Measurements from ENCODE around the gene HCN1. TPM values are rescaled to one million over a fixed set of nuclear protein-coding genes. Genes with fewer than 3 reads are reported as not detected.

HCN1 gene
- total RNA-seq, 2 experiments from 2014 or later = not detected

GRCh38 chr5:45284436-45284835, 411.7 kb downstream of the HCN1 start:
- no peaks in the 10 kb centered on the region for H3K27me3 Mint-ChIP-seq
- CTCF ChIA-PET = no interaction called here
- no peak overlapping the region for H3K4me3 Mint-ChIP-seq
- H3K27ac Mint-ChIP-seq = no peak overlapping the region
- no peak for DNase-seq
- POLR2A ChIA-PET = no interaction called here
- H3K36me3 Mint-ChIP-seq (ENCODE audit: low read depth) = no peaks in the 10 kb centered on the region
- peaks cover 8% of the 10 kb centered on the region for H3K9me3 Mint-ChIP-seq
- no peaks in the 10 kb centered on the region for H3K4me1 Mint-ChIP-seq

- Mint-ChIP-seq H3K27me3 (no peaks in the 10 kb centered on the region), H3K9me3 (peaks cover 3% of the 10 kb centered on the region), H3K36me3 (ENCODE audit: low read depth) (no peaks in the 10 kb centered on the region), H3K27ac (no peak overlapping the region), H3K4me3 (no peak overlapping the region), H3K4me1 (no peaks in the 10 kb centered on the region)
- POLR2A ChIA-PET = no interaction called here
- CTCF ChIA-PET = no interaction called here
- DNase-seq = no peak
Measured at GRCh38 chr5:45281081-45281480, 415.1 kb downstream of the HCN1 start.

GRCh38 chr5:45279109-45279508, 417.1 kb downstream of the HCN1 start:
- no peaks in the 10 kb centered on the region for H3K4me1 Mint-ChIP-seq
- no peaks in the 10 kb centered on the region for H3K36me3 Mint-ChIP-seq (ENCODE audit: low read depth)
- CTCF ChIA-PET = no interaction called here
- POLR2A ChIA-PET = no interaction called here
- H3K27me3 Mint-ChIP-seq = no peaks in the 10 kb centered on the region
- no peak overlapping the region for H3K4me3 Mint-ChIP-seq
- H3K27ac Mint-ChIP-seq = no peak overlapping the region
- H3K9me3 Mint-ChIP-seq = peaks cover 3% of the 10 kb centered on the region
- DNase-seq = no peak

DNA sequence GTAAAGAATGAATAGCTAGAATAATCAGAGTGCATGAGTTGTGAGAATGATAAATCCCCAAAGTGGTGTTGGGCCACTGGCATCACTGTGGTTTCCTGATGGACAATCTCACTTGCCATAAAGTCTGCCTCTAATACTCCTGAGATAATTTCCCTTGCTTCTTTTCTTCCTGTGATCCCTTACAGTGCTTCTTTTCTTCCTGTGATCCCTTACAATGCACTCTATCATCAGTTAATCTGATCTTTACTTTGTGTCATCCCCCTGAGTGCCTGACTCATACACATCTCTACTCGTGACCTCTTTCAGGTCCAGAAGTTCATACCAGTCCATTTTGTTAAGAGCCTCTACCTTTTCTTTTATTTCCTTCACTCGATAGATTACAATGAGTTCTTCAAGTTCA, 418.3 kb downstream of the HCN1 start:
- Mint-ChIP-seq H3K4me3 (no peak overlapping the region), H3K4me1 (no peaks in the 10 kb centered on the region), H3K9me3 (no peaks in the 10 kb centered on the region), H3K27me3 (no peaks in the 10 kb centered on the region), H3K36me3 (ENCODE audit: low read depth) (no peaks in the 10 kb centered on the region), H3K27ac (no peak overlapping the region)
- no peak for DNase-seq
- CTCF ChIA-PET = no interaction called here
- POLR2A ChIA-PET = no interaction called here

GRCh38 chr5:45274241-45274640, 421.9 kb downstream of the HCN1 start:
- Mint-ChIP-seq H3K9me3 (peaks cover 4% of the 10 kb centered on the region), H3K4me1 (no peaks in the 10 kb centered on the region), H3K36me3 (ENCODE audit: low read depth) (no peaks in the 10 kb centered on the region), H3K27me3 (no peaks in the 10 kb centered on the region), H3K4me3 (no peak overlapping the region), H3K27ac (no peak overlapping the region)
- DNase-seq = no peak
- ChIA-PET CTCF (no interaction called here), POLR2A (no interaction called here)

- Mint-ChIP-seq H3K27me3 (no peaks in the 10 kb centered on the region), H3K9me3 (peaks cover 6% of the 10 kb centered on the region), H3K36me3 (ENCODE audit: low read depth) (no peaks in the 10 kb centered on the region), H3K4me3 (no peak overlapping the region), H3K27ac (no peak overlapping the region), H3K4me1 (no peaks in the 10 kb centered on the region)
- ChIA-PET CTCF (no interaction called here), POLR2A (no interaction called here)
- DNase-seq = no peak
Measured at GRCh38 chr5:45271626-45272025, 424.6 kb downstream of the HCN1 start.

DNA sequence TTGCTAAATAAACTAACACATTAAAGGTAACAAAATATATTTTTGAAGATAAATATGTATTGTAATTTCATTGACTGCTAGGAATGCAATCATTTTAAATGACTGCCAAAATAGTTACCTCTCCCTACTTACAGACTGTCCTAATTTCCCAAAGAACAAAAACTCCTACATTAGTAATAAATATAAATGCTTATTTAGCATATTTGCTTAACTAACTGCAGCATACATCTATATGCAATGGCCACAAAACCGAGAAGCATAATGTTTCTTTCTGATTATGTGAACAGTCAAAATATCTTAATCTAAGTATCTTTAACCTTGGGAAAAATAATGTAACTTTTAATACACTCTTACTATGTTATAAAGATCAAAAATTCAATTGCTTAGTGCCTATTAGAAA, 431.7 kb downstream of the HCN1 start:
- peaks cover 10% of the 10 kb centered on the region for H3K9me3 Mint-ChIP-seq
- no peak overlapping the region for H3K27ac Mint-ChIP-seq
- no peak overlapping the region for H3K4me3 Mint-ChIP-seq
- no peaks in the 10 kb centered on the region for H3K27me3 Mint-ChIP-seq
- H3K36me3 Mint-ChIP-seq (ENCODE audit: low read depth) = no peaks in the 10 kb centered on the region
- DNase-seq = no peak
- ChIA-PET POLR2A (no interaction called here), CTCF (no interaction called here)
- H3K4me1 Mint-ChIP-seq = no peaks in the 10 kb centered on the region

DNA sequence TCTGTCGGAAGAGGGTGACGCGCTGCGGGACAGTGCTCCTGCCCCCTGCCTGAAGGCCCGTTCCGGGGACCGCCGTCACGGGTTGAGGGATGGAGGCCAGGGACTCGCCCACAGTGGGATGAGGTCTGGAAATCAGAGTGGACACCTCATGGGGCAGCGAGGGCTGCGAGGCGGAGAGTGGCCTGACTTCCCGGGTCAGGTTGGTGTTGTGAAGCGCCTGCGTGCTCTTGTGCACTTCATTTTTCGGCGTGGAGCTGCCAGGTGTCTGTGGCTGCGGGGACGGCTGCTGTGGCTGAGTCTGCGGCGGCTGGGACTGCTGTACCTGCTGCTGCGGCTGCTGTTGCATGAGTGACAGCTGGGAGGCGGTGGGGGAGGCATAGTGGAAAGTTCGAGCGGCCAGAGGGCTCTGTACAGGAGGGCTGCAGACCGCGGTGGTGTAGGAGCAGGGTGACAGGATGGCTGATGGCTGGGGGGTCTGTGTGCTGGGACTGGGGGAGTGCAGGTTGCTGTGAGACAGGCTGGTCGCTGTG, 434.1 kb downstream of the HCN1 start:
- CTCF ChIA-PET = no interaction called here
- Mint-ChIP-seq H3K4me3 (no peak overlapping the region), H3K4me1 (no peaks in the 10 kb centered on the region), H3K36me3 (ENCODE audit: low read depth) (no peaks in the 10 kb centered on the region), H3K9me3 (peaks cover 10% of the 10 kb centered on the region), H3K27ac (no peak overlapping the region), H3K27me3 (no peaks in the 10 kb centered on the region)
- POLR2A ChIA-PET = no interaction called here
- DNase-seq = no peak

- no peak overlapping the region for H3K4me3 Mint-ChIP-seq
- H3K4me1 Mint-ChIP-seq = no peaks in the 10 kb centered on the region
- no peak for DNase-seq
- H3K27me3 Mint-ChIP-seq = no peaks in the 10 kb centered on the region
- no peaks in the 10 kb centered on the region for H3K36me3 Mint-ChIP-seq (ENCODE audit: low read depth)
- POLR2A ChIA-PET = no interaction called here
- CTCF ChIA-PET = no interaction called here
- H3K9me3 Mint-ChIP-seq = peaks cover 11% of the 10 kb centered on the region
- H3K27ac Mint-ChIP-seq = no peak overlapping the region
Measured at GRCh38 chr5:45261125-45261524, 435.1 kb downstream of the HCN1 start.

GRCh38 chr5:45260292-45260691, 435.9 kb downstream of the HCN1 start:
- ChIA-PET CTCF (no interaction called here), POLR2A (no interaction called here)
- Mint-ChIP-seq H3K9me3 (peaks cover 8% of the 10 kb centered on the region), H3K27me3 (no peaks in the 10 kb centered on the region), H3K36me3 (ENCODE audit: low read depth) (no peaks in the 10 kb centered on the region), H3K4me3 (no peak overlapping the region), H3K4me1 (no peaks in the 10 kb centered on the region), H3K27ac (no peak overlapping the region)
- DNase-seq = no peak

DNA sequence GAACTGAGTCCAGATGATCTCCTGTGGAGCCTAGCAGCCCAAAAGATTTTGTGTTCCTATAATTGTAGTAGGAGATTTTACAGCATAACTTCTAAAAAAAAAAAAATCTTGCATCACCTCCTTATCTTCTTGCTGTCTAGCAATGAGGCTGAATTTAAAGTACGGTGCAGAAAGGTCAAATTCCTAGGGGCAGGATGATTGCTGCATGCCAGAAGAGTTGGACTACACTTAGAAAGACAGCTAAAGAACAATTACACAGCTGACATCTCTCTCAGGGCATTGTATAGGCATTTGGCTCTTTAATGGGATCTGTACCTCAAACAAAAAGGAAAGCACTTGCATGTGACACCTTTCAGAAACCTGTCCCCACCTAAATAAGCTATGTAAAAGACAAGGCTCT, 443.2 kb downstream of the HCN1 start:
- Mint-ChIP-seq H3K4me3 (no peak overlapping the region), H3K4me1 (no peaks in the 10 kb centered on the region), H3K9me3 (peaks cover 9% of the 10 kb centered on the region), H3K27ac (no peak overlapping the region), H3K27me3 (no peaks in the 10 kb centered on the region), H3K36me3 (ENCODE audit: low read depth) (no peaks in the 10 kb centered on the region)
- ChIA-PET POLR2A (no interaction called here), CTCF (no interaction called here)
- no peak for DNase-seq

- no peaks in the 10 kb centered on the region for H3K36me3 Mint-ChIP-seq (ENCODE audit: low read depth)
- no peaks in the 10 kb centered on the region for H3K4me1 Mint-ChIP-seq
- no peak overlapping the region for H3K27ac Mint-ChIP-seq
- no peaks in the 10 kb centered on the region for H3K27me3 Mint-ChIP-seq
- DNase-seq = no peak
- ChIA-PET POLR2A (no interaction called here), CTCF (no interaction called here)
- H3K9me3 Mint-ChIP-seq = peaks cover 14% of the 10 kb centered on the region
- no peak overlapping the region for H3K4me3 Mint-ChIP-seq
Measured at GRCh38 chr5:45252541-45252940, 443.6 kb downstream of the HCN1 start.

DNA sequence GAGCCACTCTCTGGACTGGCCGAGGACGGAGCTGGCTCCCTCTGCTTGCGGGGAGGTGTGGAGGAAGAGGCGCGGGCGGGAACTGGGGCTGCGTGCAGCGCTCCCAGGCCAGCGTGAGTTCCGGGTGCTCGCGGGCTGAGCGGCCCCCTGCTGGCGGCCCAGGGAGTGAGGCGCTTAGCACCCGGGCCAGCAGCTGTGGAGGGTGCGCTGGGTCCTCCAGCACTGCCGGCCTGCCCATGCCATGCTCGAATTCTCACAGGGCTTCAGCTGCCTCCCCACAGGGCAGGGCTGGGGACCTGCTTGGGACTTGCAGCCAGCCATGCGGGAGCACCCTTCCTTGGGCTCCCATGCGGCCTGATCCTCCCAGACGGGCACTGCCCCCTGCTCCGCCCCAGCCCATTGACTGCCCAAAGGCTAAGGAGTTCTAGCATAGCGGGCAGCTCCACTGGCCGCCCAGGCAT, 470.6 kb downstream of the HCN1 start:
- H3K27me3 Mint-ChIP-seq = no peaks in the 10 kb centered on the region
- H3K4me3 Mint-ChIP-seq = no peak overlapping the region
- no peaks in the 10 kb centered on the region for H3K36me3 Mint-ChIP-seq (ENCODE audit: low read depth)
- H3K9me3 Mint-ChIP-seq = peaks cover 18% of the 10 kb centered on the region
- H3K4me1 Mint-ChIP-seq = no peaks in the 10 kb centered on the region
- no peak overlapping the region for H3K27ac Mint-ChIP-seq
- ChIA-PET CTCF (no interaction called here), POLR2A (no interaction called here)
- no peak for DNase-seq

DNA sequence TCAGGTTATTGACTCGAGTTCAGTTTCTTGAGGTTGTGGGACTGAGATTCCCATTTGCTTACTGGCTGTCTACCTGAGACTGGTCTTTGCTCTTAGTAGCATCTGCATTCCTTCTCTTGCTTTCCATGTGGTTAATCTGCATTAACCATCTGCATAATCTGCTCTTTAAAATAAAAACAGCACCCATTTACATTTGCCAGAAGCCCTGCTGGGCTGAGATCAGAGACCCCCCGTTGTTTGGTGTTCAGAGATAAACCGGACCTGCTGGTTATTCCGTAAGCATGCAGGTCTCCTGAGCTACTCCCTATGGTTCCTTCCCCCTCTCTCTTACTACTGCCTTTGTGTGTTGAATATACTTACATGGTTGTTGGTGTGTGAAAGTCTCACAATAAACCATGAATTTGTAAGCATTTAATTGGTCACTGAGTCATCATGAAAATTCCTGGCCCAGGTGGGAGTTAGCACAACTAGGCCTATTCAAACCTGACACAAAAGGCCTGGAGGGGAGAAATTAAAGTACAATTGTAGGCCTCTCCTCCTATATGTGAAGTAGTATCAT, 490.7 kb downstream of the HCN1 start:
- CTCF ChIA-PET = no interaction called here
- no peaks in the 10 kb centered on the region for H3K36me3 Mint-ChIP-seq (ENCODE audit: low read depth)
- no peak overlapping the region for H3K27ac Mint-ChIP-seq
- no peak overlapping the region for H3K4me3 Mint-ChIP-seq
- DNase-seq = no peak
- no peaks in the 10 kb centered on the region for H3K4me1 Mint-ChIP-seq
- no peaks in the 10 kb centered on the region for H3K9me3 Mint-ChIP-seq
- H3K27me3 Mint-ChIP-seq = no peaks in the 10 kb centered on the region
- POLR2A ChIA-PET = no interaction called here
